Measurements from ENCODE around the gene REXO5. TPM values are rescaled to one million over a fixed set of nuclear protein-coding genes. Genes with fewer than 3 reads are reported as not detected.
"Not testable (repeated sequence)": the region's sequence is repeated elsewhere in the genome, so short reads cannot be mapped to it uniquely, and the experiment has no call there.

REXO5 gene
- total and polyA plus RNA-seq, 10 of the 15 experiments (the other 5 are each of a cell fraction or from before 2014, with no cell fraction given): 3.8 to 15.5 (median 10.1) TPM

DNA sequence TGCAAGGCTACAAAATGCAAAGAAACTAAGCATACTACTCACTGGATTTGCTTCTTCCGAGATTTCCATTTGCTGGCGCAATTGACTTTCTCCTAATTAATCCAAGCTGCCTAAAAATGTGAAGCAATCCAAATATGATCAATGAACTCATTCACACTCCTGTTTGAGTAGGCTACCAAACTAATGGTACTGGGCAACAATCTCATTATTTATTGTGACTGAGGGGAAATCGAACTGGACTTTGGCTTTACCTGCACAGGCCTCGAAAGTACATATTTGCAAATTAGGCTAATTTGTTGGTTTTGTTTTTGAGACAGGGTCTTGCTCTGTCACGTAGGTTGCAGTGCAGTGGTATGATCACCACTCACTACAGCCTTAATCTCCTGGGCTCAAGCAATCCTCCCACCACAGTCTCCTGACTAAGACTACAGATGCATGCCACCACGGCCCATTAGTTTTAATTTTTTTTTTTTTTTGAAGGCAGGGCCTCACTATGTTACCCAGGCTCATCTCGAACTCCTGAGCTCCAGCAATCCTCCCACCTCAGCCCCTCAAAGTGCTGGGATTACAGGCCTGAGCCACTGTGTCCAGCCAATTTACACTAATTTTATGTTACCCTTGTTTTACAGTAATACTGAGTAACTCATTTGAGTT lies 2.6 kb upstream of the REXO5 start:
- CTCF ChIA-PET: interaction anchor here (1.0 to 1.7 kb wide), 4 partner anchors 16 to 97 kb away, joined by 3 to 6 read pairs (median 4); partner anchors contain the start of genes DCUN1D3 and LYRM1
- ATAC-seq (no peak), DNase-seq (ENCODE audit: low read depth, low spot score) (no peak), FAIRE-seq (no peak)
- Histone ChIP-seq H3K4me2 (ENCODE audit: control insufficient read depth, insufficient read depth) (no peak overlapping the region), H3K27me3 (replicated peaks in 1 of 2; ENCODE audit: control insufficient read depth in 2 of 2, insufficient read depth in 2 of 2, low read length in 1 of 2) (no peaks in the 10 kb centered on the region), H3K27ac (ENCODE audit: control insufficient read depth, insufficient read depth) (no peak overlapping the region), H4K20me1 (ENCODE audit: control insufficient read depth, insufficient read depth) (no peaks in the 10 kb centered on the region), H2AFZ (ENCODE audit: control insufficient read depth, low read depth, low read length) (no peak overlapping the region), H3K9ac (ENCODE audit: control insufficient read depth, insufficient read depth, low read length) (no peak overlapping the region), H3K4me1 (ENCODE audit: control insufficient read depth, insufficient read depth, low read length) (peaks cover 7% of the 10 kb centered on the region), H3K36me3 (ENCODE audit: control insufficient read depth in 2 of 2, insufficient read depth in 2 of 2, low read length in 1 of 2) (no peaks in the 10 kb centered on the region), H3K4me3 (no peak overlapping the region), H3K9me3 (replicated peaks; ENCODE audit: control insufficient read depth, insufficient read depth, low read length) (no peaks in the 10 kb centered on the region), H3K79me2 (ENCODE audit: control insufficient read depth, insufficient read depth, low read length) (peaks cover 17% of the 10 kb centered on the region)
- POLR2A ChIA-PET: interaction anchor here (1.0 to 1.3 kb wide), 2 partner anchors 62 to 97 kb away, joined by 4 to 5 read pairs; partner anchors contain the start of genes DCUN1D3 and LYRM1
- no TSS peak for BruUV-seq (replicated peaks)
- TF ChIP-seq ZNF384 (IDR thresholded peaks at IDR 0.05; ENCODE audit: borderline replicate concordance, low read depth, low read length) (peak; percentile 8; the same call in 1 of the 2 replicates), YBX1 (IDR thresholded peaks at IDR 0.05) (no peak), DPF2 (IDR thresholded peaks at IDR 0.05) (no peak)
- TF ChIP-seq, protein P1, sequence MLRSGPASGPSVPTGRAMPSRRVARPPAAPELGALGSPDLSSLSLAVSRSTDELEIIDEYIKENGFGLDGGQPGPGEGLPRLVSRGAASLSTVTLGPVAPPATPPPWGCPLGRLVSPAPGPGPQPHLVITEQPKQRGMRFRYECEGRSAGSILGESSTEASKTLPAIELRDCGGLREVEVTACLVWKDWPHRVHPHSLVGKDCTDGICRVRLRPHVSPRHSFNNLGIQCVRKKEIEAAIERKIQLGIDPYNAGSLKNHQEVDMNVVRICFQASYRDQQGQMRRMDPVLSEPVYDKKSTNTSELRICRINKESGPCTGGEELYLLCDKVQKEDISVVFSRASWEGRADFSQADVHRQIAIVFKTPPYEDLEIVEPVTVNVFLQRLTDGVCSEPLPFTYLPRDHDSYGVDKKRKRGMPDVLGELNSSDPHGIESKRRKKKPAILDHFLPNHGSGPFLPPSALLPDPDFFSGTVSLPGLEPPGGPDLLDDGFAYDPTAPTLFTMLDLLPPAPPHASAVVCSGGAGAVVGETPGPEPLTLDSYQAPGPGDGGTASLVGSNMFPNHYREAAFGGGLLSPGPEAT (IDR thresholded peaks at IDR 0.05; ENCODE audit: low read depth): no peak
- in situ Hi-C loops (cut with MboI) (no loop called here), intact Hi-C loops (cut with micrococcal nuclease; ENCODE audit: unreplicated experiment) (no loop called here)
- RAD21 ChIA-PET (ENCODE audit: unreplicated experiment): interaction anchor here (0.6 to 1.1 kb wide), 3 partner anchors 29 to 516 kb away, joined by 3 to 4 read pairs (median 3); no protein-coding TSS in a partner anchor
- 92% methylated on average over 7 of the region's 7 CpGs for WGBS (ENCODE audit: insufficient coverage, insufficient replicate concordance, low lambda C conversion rate, missing lambda C conversion rate)
- SMC1A ChIA-PET (ENCODE audit: uncharacterized antibody, unreplicated experiment): interaction anchor here (1.0 to 1.9 kb wide), 5 partner anchors 10 to 71 kb away, joined by 3 to 7 read pairs (median 5); no protein-coding TSS in a partner anchor

DNA sequence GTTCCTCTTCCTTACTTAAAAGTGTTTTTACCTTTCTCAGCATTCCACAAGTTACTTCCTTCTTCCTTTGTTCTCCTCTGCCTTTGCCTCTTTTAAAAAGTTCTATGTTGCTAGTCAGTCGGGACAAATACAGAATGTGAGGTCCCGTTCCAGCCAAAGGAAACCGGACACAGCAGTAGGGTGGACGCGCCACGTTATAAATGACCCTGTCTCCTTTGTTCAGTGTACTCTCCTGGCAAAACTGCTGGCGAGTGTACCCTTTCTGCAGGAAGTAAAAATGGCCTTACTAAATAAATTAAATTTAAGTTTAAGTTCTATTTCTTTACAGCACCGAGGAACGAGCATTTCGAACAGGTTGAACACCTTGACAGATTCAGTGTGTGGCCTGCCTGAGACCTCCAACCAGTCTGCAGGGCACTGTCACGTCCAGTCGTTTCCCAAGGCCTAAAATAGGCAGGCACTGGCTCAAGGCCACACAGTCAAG lies 601 bp upstream of the REXO5 start:
- H3K27me3 ChIP-seq (replicated peaks in 1 of 2; ENCODE audit: control insufficient read depth in 2 of 2, insufficient read depth in 2 of 2, low read length in 1 of 2); H3K36me3 ChIP-seq (ENCODE audit: control insufficient read depth in 2 of 2, insufficient read depth in 2 of 2, low read length in 1 of 2); H3K9me3 ChIP-seq (replicated peaks; ENCODE audit: control insufficient read depth, insufficient read depth, low read length); H3K4me1 ChIP-seq (ENCODE audit: control insufficient read depth, insufficient read depth, low read length); in situ Hi-C loops (cut with MboI); H4K20me1 ChIP-seq (ENCODE audit: control insufficient read depth, insufficient read depth); DNase-seq (ENCODE audit: low read depth, low spot score); FAIRE-seq: not testable (repeated sequence)
- ChIA-PET RAD21 (ENCODE audit: unreplicated experiment) (interaction anchor here (1.8 kb wide), 1 partner anchor 43 kb away, joined by 11 read pairs; no protein-coding TSS in a partner anchor), CTCF (interaction anchor here (0.6 to 1.7 kb wide), 9 partner anchors 8 to 114 kb away, joined by 3 to 13 read pairs (median 3); partner anchors contain the start of genes DCUN1D3 and LYRM1), SMC1A (ENCODE audit: uncharacterized antibody, unreplicated experiment) (interaction anchor here (1.3 to 1.8 kb wide), 8 partner anchors 11 to 138 kb away, joined by 3 to 7 read pairs (median 4); partner anchors contain the start of genes LYRM1 and THUMPD1), POLR2A (interaction anchor here (1.2 to 1.7 kb wide), 2 partner anchors 65 to 138 kb away, joined by 3 to 4 read pairs; no protein-coding TSS in a partner anchor)
- peak; percentile 3 for ATAC-seq
- Histone ChIP-seq H2AFZ (ENCODE audit: control insufficient read depth, low read depth, low read length) (peak overlapping the region; percentile 95), H3K4me2 (ENCODE audit: control insufficient read depth, insufficient read depth) (peak overlapping the region; percentile 85), H3K9ac (ENCODE audit: control insufficient read depth, insufficient read depth, low read length) (peak overlapping the region; percentile 99), H3K4me3 (peak overlapping the region; percentile 88), H3K79me2 (ENCODE audit: control insufficient read depth, insufficient read depth, low read length) (peaks cover 17% of the 10 kb centered on the region), H3K27ac (ENCODE audit: control insufficient read depth, insufficient read depth) (peak overlapping the region; percentile 94)
- TSS peak; percentile 89 for BruUV-seq (replicated peaks)
- 30% methylated on average over 12 of the region's 12 CpGs for WGBS (ENCODE audit: insufficient coverage, insufficient replicate concordance, low lambda C conversion rate, missing lambda C conversion rate)
- intact Hi-C loops (cut with micrococcal nuclease; ENCODE audit: unreplicated experiment): loop anchor here (2.0 to 5.0 kb wide), 3 partner anchors 42 to 95 kb away; partner anchors contain the start of genes DCUN1D3, LYRM1 and THUMPD1
